ENCODE data around the gene KAT2B.

- TF ChIP-seq, protein P1, sequence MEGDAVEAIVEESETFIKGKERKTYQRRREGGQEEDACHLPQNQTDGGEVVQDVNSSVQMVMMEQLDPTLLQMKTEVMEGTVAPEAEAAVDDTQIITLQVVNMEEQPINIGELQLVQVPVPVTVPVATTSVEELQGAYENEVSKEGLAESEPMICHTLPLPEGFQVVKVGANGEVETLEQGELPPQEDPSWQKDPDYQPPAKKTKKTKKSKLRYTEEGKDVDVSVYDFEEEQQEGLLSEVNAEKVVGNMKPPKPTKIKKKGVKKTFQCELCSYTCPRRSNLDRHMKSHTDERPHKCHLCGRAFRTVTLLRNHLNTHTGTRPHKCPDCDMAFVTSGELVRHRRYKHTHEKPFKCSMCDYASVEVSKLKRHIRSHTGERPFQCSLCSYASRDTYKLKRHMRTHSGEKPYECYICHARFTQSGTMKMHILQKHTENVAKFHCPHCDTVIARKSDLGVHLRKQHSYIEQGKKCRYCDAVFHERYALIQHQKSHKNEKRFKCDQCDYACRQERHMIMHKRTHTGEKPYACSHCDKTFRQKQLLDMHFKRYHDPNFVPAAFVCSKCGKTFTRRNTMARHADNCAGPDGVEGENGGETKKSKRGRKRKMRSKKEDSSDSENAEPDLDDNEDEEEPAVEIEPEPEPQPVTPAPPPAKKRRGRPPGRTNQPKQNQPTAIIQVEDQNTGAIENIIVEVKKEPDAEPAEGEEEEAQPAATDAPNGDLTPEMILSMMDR (conservative IDR thresholded peaks at IDR 0.05; ENCODE audit: low read depth, low read length) = no peak
- TF ChIP-seq EZH2 (IDR thresholded peaks at IDR 0.05; ENCODE audit: borderline replicate concordance, low read depth, low read length, poor library complexity, severe bottlenecking) = no peak
Measured at GRCh38 chr3:20052851-20053250, 12.6 kb downstream of the KAT2B start.
